ENCODE data around the gene MEN1. TPM values are rescaled to one million over a fixed set of nuclear protein-coding genes. Genes with fewer than 3 reads are reported as not detected.

The MEN1 gene
- total and polyA plus RNA-seq, 9 of the 15 experiments (the other 6 are each of a cell fraction or from before 2014, with no cell fraction given): 3.4 to 57.2 (median 19.3) TPM

GRCh38 chr11:64844330-64845128 is 34.2 kb upstream of the MEN1 start, which contains the start of gene CDC42BPG (continued):
- TF ChIP-seq MBD1 (CRISPR knock-in tag; IDR thresholded peaks at IDR 0.05) (no peak), ILK (tag; IDR thresholded peaks at IDR 0.05; ENCODE audit: borderline replicate concordance, low read depth) (no peak), HMGN3 (IDR thresholded peaks at IDR 0.05; ENCODE audit: borderline replicate concordance, extremely low read depth, insufficient read length, low read depth, low read length) (peak; percentile 30), SAP30 (IDR thresholded peaks at IDR 0.05; ENCODE audit: borderline replicate concordance, insufficient read depth, low read depth, low read length, poor library complexity, severe bottlenecking) (no peak), GABPA (tag; conservative IDR thresholded peaks at IDR 0.05; ENCODE audit: low read depth) (peak; percentile 84), CTCF (IDR thresholded peaks at IDR 0.05 in 2 of 3, conservative IDR thresholded peaks at IDR 0.05 in 1 of 3; ENCODE audit: insufficient read depth in 2 of 3, low read depth in 1 of 3, low read length in 3 of 3) (peak; percentile 54 to 88 (median 68)), SNAPC5 (CRISPR knock-in tag; IDR thresholded peaks at IDR 0.05) (no peak), PHF8 (IDR thresholded peaks at IDR 0.05; ENCODE audit: borderline replicate concordance, low read length) (peak; percentile 51; the same call in 1 of the 2 replicates), HEY1 (CRISPR knock-in tag; IDR thresholded peaks at IDR 0.05; ENCODE audit: borderline replicate concordance) (no peak), ZBTB2 (IDR thresholded peaks at IDR 0.05) (no peak), TEAD1 (CRISPR knock-in tag; IDR thresholded peaks at IDR 0.05) (peak in 1 of 2 experiments; percentile 26; a peak in 1 of 4 replicates), HNRNPK (IDR thresholded peaks at IDR 0.05; ENCODE audit: low read depth, low read length, poor library complexity, severe bottlenecking) (peak; percentile 71), SNRNP70 (optimal IDR thresholded peaks at IDR 0.05; ENCODE audit: low read depth, low read length) (no peak), ZNF696 (CRISPR knock-in tag; conservative IDR thresholded peaks at IDR 0.05) (no peak), ZC3H4 (CRISPR knock-in tag; IDR thresholded peaks at IDR 0.05; ENCODE audit: borderline replicate concordance) (no peak), SMARCC2 (IDR thresholded peaks at IDR 0.05; ENCODE audit: low read depth) (no peak), EP400 (IDR thresholded peaks at IDR 0.05) (no peak), POLR2G (IDR thresholded peaks at IDR 0.05; ENCODE audit: low read depth, low read length) (peak; percentile 83), ATF1 (CRISPR knock-in tag; IDR thresholded peaks at IDR 0.05) (no peak), ATF1 (tag; IDR thresholded peaks at IDR 0.05) (peak; percentile 30; the same call in 1 of the 2 replicates), TAL1 (IDR thresholded peaks at IDR 0.05) (no peak), PURB (CRISPR knock-in tag; IDR thresholded peaks at IDR 0.05; ENCODE audit: low read depth) (no peak)
